ENCODE data around the gene AGBL1.

Gene AGBL1

DNA sequence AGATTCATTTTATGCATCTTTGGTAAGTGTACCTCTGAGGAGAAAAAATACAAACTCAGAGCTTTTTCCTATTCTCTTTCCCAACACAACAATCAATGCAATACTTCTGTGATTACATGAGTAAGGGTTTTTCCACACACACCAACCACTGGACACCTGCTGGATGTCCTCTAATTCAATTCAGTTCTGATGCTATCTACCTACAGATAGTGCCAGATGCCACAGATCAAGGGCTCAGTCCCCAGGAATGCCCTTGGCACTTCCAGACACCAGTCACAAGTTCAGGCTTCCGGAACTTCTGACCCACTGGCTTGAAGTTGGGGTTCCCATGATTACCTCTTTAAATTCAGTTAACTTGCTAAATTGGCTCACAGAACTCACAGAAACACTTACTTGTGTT, 511.5 kb downstream of the AGBL1 start:
- DNase-seq (ENCODE audit: low read depth), result no peak

DNA sequence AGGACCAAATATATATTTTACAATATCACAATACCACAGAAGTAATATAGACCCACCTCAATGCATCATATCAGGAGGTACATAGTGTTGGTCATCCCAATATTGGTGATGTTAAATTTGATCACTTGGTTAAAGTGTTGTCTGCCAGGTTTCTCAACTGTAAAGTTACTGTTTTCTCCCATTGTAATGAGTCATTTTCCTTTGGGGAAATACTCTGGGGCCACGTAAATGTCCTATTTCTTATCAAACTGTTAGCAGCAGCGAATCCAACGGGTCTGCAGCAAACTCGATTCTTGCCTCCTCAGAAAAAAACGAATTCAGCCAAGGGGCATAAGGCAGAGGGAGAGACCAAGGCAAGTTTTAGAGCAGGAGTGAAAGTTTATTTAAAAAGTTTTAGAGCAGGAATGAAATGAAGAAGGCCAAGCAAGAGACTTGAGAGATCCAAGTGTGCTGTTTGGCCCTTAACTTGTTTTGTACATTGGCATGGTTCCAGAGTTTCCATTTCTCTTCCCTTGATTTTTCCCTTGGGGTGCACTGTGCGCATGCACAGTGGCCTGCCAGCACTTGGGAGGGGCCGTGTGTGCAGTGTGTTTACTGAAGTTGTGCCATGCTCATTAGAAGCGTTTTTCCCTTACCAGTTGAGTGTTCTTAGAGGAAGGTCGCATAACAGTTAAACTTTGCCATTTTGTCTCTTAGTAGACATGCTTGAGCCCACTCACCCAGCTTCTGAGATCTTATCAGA, 512.5 kb downstream of the AGBL1 start:
- DNase-seq (ENCODE audit: low read depth), result no peak

DNA sequence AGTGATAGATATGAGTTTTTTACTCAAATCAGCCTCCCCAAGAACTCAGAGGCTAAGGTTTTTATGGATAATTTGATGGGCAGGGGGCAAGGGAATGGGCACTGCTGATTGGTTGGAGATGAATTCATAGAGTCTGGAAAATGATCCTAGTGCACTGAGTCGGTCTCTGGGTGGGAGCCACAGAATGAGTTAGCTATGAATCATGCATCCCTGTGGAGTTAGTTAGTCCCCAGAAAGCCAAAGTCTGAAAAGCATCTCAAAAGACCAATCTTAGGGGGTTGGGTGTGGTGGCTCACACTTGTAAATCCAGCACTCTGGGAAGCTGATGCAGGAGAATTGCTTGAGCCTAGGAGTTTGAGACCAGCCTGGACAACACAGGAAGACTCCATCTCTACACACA, 516.1 kb downstream of the AGBL1 start:
- DNase-seq (ENCODE audit: low read depth), result no peak

DNA sequence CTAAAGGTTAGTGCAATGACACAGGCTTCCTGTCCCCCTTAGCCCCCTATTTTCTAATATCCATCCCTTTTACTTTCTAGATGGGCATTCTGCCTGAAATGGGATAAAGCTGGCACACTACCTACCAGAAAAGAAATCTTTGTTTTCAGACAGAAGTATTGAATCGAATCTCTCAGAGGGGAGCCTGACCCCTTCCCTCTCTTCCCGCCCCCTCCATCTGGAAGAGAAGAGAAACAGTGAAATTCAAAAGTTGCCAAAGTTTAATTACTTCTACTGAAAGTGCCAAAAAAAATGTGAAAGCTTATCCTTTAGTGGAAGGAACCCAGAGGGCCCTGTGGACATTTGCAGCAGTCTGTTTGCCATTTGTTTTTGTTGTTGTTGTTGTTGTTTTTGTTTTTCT, 523.8 kb downstream of the AGBL1 start:
- DNase-seq (ENCODE audit: low read depth), result no peak

- no peak for DNase-seq (ENCODE audit: low read depth)
Observed at GRCh38 chr15:86608461-86609205, 529.0 kb downstream of the AGBL1 start.

- no peak for DNase-seq (ENCODE audit: low read depth)
Observed at GRCh38 chr15:86609275-86609674, 529.6 kb downstream of the AGBL1 start.

DNA sequence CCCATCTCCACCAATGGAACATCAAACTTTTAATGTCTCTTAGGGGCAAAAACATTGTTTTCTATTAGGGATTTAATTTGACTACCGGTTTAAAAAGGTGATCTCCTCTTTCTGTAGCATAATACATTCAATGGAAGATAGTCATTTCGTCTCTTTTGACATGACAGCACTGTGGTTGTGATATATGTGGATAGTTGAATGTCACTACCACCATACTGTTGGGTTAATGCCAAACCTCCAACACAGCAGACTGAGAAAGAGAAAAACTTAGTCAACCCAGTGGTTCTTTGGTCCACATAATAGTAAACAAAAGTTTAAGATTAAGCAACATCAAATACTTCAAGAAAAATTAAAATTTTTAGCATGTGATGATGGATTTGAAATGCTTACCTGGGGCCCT, 530.4 kb downstream of the AGBL1 start:
- DNase-seq (ENCODE audit: low read depth), result no peak

- DNase-seq (ENCODE audit: low read depth), result no peak
Observed at GRCh38 chr15:86611417-86612040, 531.9 kb downstream of the AGBL1 start.

- no peak for DNase-seq (ENCODE audit: low read depth)
Observed at GRCh38 chr15:86615411-86615810, 535.7 kb downstream of the AGBL1 start.

- no peak for DNase-seq (ENCODE audit: low read depth)
Observed at GRCh38 chr15:86615816-86616215, 536.1 kb downstream of the AGBL1 start.

- DNase-seq (ENCODE audit: low read depth), result no peak
Observed at GRCh38 chr15:86616771-86617170, 537.1 kb downstream of the AGBL1 start.

- DNase-seq (ENCODE audit: low read depth), result no peak
Observed at GRCh38 chr15:86620157-86620556, 540.5 kb downstream of the AGBL1 start.

- DNase-seq (ENCODE audit: low read depth), result no peak
Observed at GRCh38 chr15:86620641-86621349, 541.1 kb downstream of the AGBL1 start.

DNA sequence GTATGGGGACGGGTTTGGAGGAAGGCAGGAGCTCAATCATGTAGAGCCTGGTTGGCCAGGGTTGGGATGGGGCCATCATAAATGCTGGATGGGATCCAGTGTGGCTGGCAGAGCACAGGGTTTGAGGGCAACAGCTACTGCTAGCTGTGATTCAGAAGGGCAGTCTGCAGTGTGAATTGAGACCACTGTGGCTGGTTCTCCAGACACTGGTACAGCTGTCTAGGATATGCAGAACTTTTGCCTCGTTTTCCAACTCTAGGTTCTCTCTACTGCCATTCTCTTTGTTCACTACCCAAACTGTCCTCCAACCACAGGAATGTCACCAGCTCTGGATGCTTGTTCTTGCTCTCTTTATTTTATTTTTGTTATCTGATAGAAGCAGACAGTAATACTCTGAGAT, 543.6 kb downstream of the AGBL1 start:
- no peak for DNase-seq (ENCODE audit: low read depth)

DNA sequence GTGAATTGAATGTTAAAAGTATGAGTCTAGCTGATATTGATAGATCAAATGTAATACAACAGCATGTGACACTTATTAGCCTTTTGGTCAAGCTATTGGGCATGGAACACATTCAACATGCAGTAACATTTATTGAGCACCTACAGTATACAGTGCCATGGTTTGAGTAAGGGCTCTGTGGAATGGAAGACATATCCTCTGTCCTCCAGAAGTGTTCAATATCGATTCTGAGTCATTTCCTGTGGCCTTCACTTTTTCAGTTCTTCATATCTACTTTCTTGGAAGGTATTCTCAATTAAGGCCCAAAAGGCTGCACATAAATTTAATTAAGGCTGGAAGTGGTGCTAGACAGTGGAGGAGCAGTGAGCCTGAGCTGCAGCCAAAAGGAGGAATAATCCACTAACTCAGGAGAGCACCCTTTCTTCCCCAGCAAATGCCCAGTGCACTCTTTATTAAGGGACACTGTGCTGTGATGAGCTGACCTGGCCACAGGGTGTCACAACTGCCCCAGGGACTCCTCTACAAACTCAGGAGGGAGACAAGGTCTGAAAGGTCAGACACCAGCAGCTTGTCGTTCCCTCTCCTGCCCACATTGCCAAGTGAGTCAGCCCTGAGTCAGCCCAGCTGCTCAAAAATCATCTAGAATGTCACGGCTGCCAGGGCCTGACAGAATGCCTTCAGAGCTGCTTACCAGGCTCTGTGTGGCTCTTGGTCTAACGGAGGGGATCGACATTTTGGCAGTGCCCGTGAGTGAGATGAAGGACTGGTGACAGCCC, 544.8 kb downstream of the AGBL1 start:
- DNase-seq (ENCODE audit: low read depth), result peak; percentile 61

GRCh38 chr15:86629409-86630356, 550.0 kb downstream of the AGBL1 start:
- no peak for DNase-seq (ENCODE audit: low read depth)

DNA sequence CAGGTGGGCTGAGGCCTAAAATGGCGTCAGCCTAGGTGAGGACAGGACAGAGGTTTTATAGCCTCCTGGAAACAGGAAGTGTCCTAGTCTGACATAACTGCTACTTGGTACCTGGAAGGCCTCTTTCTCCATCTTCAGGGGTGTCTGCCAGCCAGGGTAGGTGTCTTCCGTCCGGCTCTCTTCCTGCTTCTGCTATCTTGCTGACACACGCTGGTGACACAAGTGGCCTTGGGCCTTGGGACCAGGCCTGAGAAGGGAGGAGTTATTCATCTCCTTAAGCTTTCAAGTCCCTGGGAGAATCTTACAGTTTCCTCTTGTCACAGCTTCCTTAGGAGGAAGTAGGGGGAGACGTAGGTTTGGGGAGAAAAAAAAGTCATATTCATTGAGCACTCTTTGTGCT, 551.3 kb downstream of the AGBL1 start:
- DNase-seq (ENCODE audit: low read depth), result no peak

GRCh38 chr15:86634146-86634545, 554.5 kb downstream of the AGBL1 start:
- no peak for DNase-seq (ENCODE audit: low read depth)

GRCh38 chr15:86634992-86635638, 555.4 kb downstream of the AGBL1 start:
- DNase-seq (ENCODE audit: low read depth), result no peak

DNA sequence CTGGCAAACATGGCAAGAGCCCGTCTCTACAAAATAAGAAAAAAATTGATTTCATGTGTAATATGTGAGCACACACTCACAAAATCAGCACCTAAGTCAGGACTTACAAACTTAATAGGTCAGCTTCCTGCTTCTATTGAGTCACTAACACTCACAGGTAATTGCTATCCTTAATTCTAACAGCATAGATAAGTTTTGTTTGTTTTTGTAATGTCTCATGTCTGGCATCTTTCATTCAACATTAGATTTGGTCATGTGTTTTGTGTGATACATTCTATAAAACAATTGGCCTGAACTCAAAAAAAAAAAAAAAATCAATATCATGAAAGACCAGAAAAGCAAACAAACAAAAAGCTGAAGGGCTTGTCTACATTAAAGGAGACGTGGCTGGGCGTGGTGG, 564.7 kb downstream of the AGBL1 start:
- no peak for DNase-seq (ENCODE audit: low read depth)

All from activated T-helper 9 cell treated with anti-CD3 and anti-CD28 coated beads, Interleukin-2, amount 50 U/mL, for 16 hours (primary cell).